WTC11 (cell line): ENCODE data around the gene NRBF2. TPM values are rescaled to one million over a fixed set of nuclear protein-coding genes. Genes with fewer than 3 reads are reported as not detected.

Experiments
- ARID4B ChIP-seq: sonication (generic); formaldehyde crosslinking; IDR thresholded peaks from 2 replicates; pipeline ENCODE4 v1.8.0; 2023; ENCODE audit warnings: missing genetic modification reagents, mild to moderate bottlenecking, borderline replicate concordance
- ATF1 ChIP-seq: sonication (generic); formaldehyde crosslinking; IDR thresholded peaks from 2 replicates; pipeline ENCODE4 v1.8.1; 2023; ENCODE audit warnings: mild to moderate bottlenecking, moderate library complexity, missing genetic modification reagents
- E2F4 ChIP-seq: sonication (generic); formaldehyde crosslinking; IDR thresholded peaks from 2 replicates; pipeline ENCODE4 v1.8.1; 2022; ENCODE audit warnings: low read depth, mild to moderate bottlenecking, moderate library complexity, missing genetic modification reagents, borderline replicate concordance
- EMX1 ChIP-seq: fragments of 250-450 bp; sonication (Bioruptor Pico); IDR thresholded peaks from 2 replicates; pipeline ENCODE4 v1.8.0; 2021; ENCODE audit warnings: mild to moderate bottlenecking
- FOXK1 ChIP-seq: sonication (generic); formaldehyde crosslinking; IDR thresholded peaks from 2 replicates; pipeline ENCODE4 v1.8.0; 2022; ENCODE audit warnings: mild to moderate bottlenecking, moderate library complexity, missing genetic modification reagents
- FOXP1 ChIP-seq: sonication (generic); formaldehyde crosslinking; IDR thresholded peaks from 2 replicates; pipeline ENCODE4 v1.8.0; 2022; ENCODE audit warnings: missing genetic modification reagents, mild to moderate bottlenecking, moderate library complexity, borderline replicate concordance
- GTF2I ChIP-seq: fragments of 250-450 bp; sonication (Bioruptor Pico); conservative IDR thresholded peaks from 2 replicates; pipeline ENCODE4 v1.4.0; 2021; ENCODE audit warnings: mild to moderate bottlenecking
- HMGXB4 ChIP-seq: sonication (generic); formaldehyde crosslinking; IDR thresholded peaks from 2 replicates; pipeline ENCODE4 v1.8.1; 2023; ENCODE audit warnings: mild to moderate bottlenecking, moderate library complexity, missing genetic modification reagents
- JUN ChIP-seq: sonication (generic); formaldehyde crosslinking; IDR thresholded peaks from 2 replicates; pipeline ENCODE4 v1.8.0; 2023; ENCODE audit warnings: mild to moderate bottlenecking, missing genetic modification reagents
- NFYB ChIP-seq: sonication (generic); formaldehyde crosslinking; conservative IDR thresholded peaks from 2 replicates; pipeline ENCODE4 v1.8.0; 2022; ENCODE audit warnings: low read depth, missing genetic modification reagents
- PRDM15 ChIP-seq: sonication (generic); formaldehyde crosslinking; IDR thresholded peaks from 2 replicates; pipeline ENCODE4 v1.8.0; 2022; ENCODE audit warnings: missing genetic modification reagents
- PRRX2 ChIP-seq: fragments of 250-450 bp; sonication (Bioruptor Pico); IDR thresholded peaks from 2 replicates; pipeline ENCODE4 v1.8.0; 2021; ENCODE audit warnings: mild to moderate bottlenecking
- SMAD4 ChIP-seq: sonication (generic); formaldehyde crosslinking; IDR thresholded peaks from 2 replicates; pipeline ENCODE4 v1.8.0; 2022; ENCODE audit warnings: mild to moderate bottlenecking, missing genetic modification reagents
- SP1 ChIP-seq: sonication (generic); formaldehyde crosslinking; conservative IDR thresholded peaks from 2 replicates; pipeline ENCODE4 v1.8.1; 2022; ENCODE audit warnings: missing genetic modification reagents
- STAT6 ChIP-seq: sonication (generic); formaldehyde crosslinking; conservative IDR thresholded peaks from 2 replicates; pipeline ENCODE4 v1.8.1; 2023; ENCODE audit warnings: mild to moderate bottlenecking, low read depth, missing genetic modification reagents, moderate library complexity
- TEAD1 ChIP-seq: sonication (generic); formaldehyde crosslinking; IDR thresholded peaks from 2 replicates; pipeline ENCODE4 v1.8.0; 2022; ENCODE audit warnings: mild to moderate bottlenecking, missing genetic modification reagents
- ZBTB43 ChIP-seq: sonication (generic); formaldehyde crosslinking; IDR thresholded peaks from 2 replicates; pipeline ENCODE4 v1.8.1; 2023; ENCODE audit warnings: mild to moderate bottlenecking, missing genetic modification reagents
- ZMAT4 ChIP-seq: fragments of 250-450 bp; sonication (Bioruptor Pico); IDR thresholded peaks from 2 replicates; pipeline ENCODE4 v1.9.0; 2021; ENCODE audit warnings: mild to moderate bottlenecking
- ZNF121 ChIP-seq: sonication (generic); formaldehyde crosslinking; IDR thresholded peaks from 2 replicates; pipeline ENCODE4 v1.8.0; 2023; ENCODE audit warnings: missing genetic modification reagents
- ZNF425 ChIP-seq: fragments of 250-450 bp; sonication (Bioruptor Pico); conservative IDR thresholded peaks from 2 replicates; pipeline ENCODE4 v1.9.0; 2021; ENCODE audit warnings: mild to moderate bottlenecking
- total RNA-seq: library from RNA; stranded (reverse); gene quantifications from 3 replicates; pipeline ENCODE4 v1.2.3, GENCODE V29; 2021

NRBF2 gene
- total RNA-seq, 1 experiment from 2014 or later, result 25.9 TPM

GRCh38 chr10:63133056-63133820, at the start of gene NRBF2 (continued):
- TF ChIP-seq E2F4 (CRISPR knock-in tag), result no peak
- TF ChIP-seq ZNF121 (CRISPR knock-in tag), result no peak
- TF ChIP-seq HMGXB4 (CRISPR knock-in tag), result peak; percentile 86; the same call in 1 of the 2 replicates
- no peak for TF ChIP-seq PRRX2 (CRISPR knock-in tag)
- no peak for TF ChIP-seq TEAD1 (CRISPR knock-in tag)
- no peak for TF ChIP-seq PRDM15 (CRISPR knock-in tag)
- peak; percentile 45; the same call in 1 of the 2 replicates for TF ChIP-seq FOXP1 (CRISPR knock-in tag)
- TF ChIP-seq ARID4B (CRISPR knock-in tag), result 0 out of 2 replicates have a peak, but pooled peaks have one; percentile 56
- 0 out of 2 replicates have a peak, but pooled peaks have one; percentile 5 for TF ChIP-seq NFYB (CRISPR knock-in tag)
- peak; percentile 49; the same call in 1 of the 2 replicates for TF ChIP-seq ZBTB43 (CRISPR knock-in tag)
- no peak for TF ChIP-seq GTF2I (CRISPR knock-in tag)
- TF ChIP-seq SMAD4 (CRISPR knock-in tag), result no peak
- TF ChIP-seq STAT6 (CRISPR knock-in tag), result no peak
- TF ChIP-seq ZMAT4 (CRISPR knock-in tag), result no peak
- TF ChIP-seq ZNF425, result no peak
- peak; percentile 93 for TF ChIP-seq FOXK1
- TF ChIP-seq SP1 (CRISPR knock-in tag), result peak; percentile 99
- no peak for TF ChIP-seq ATF1
- TF ChIP-seq JUN (CRISPR knock-in tag), result no peak
- TF ChIP-seq EMX1 (CRISPR knock-in tag), result no peak
